HG03060 (cell line): ENCODE measurements around the gene DUT.
"Not testable (repeated sequence)": the region's sequence is repeated elsewhere in the genome, so short reads cannot be mapped to it uniquely, and the experiment has no call there.

Experiments
- ATAC-seq: cut with Tn5 transposase; IDR thresholded peaks from one replicate; pipeline ENCODE4 v1.9.1; 2021; ENCODE audit warnings: low read depth, moderate number of reproducible peaks; ENCODE audit not compliant: unreplicated experiment

Gene DUT

GRCh38 chr15:48326180-48326579 is 5.0 kb upstream of the DUT start:
- ATAC-seq = not testable (repeated sequence)

- ATAC-seq = no peak
These were observed 984 bp upstream of the DUT start for GRCh38 chr15:48330105-48330785.

- ATAC-seq = peak; percentile 14
These were observed 790 bp downstream of the DUT start for GRCh38 chr15:48331796-48332641.

- ATAC-seq = no peak
These were observed 1.4 kb downstream of the DUT start for GRCh38 chr15:48332642-48333034.

GRCh38 chr15:48333540-48333939 is 2.3 kb downstream of the DUT start:
- no peak for ATAC-seq

GRCh38 chr15:48334260-48334659 is 3.0 kb downstream of the DUT start:
- ATAC-seq = no peak

- ATAC-seq = no peak
These were observed 5.7 kb downstream of the DUT start for GRCh38 chr15:48336940-48337339.

- ATAC-seq = no peak
These were observed 6.4 kb downstream of the DUT start for GRCh38 chr15:48337607-48338006.

- no peak for ATAC-seq
These were observed 8.9 kb downstream of the DUT start for GRCh38 chr15:48340111-48340510.

- no peak for ATAC-seq
These were observed 12.6 kb downstream of the DUT start for GRCh38 chr15:48343865-48344264.

- no peak for ATAC-seq
These were observed 14.3 kb downstream of the DUT start for GRCh38 chr15:48345516-48345915.

GRCh38 chr15:48352474-48353072 is 21.3 kb downstream of the DUT start:
- no peak for ATAC-seq

- ATAC-seq = no peak
These were observed 23.6 kb downstream of the DUT start for GRCh38 chr15:48354694-48355303.

GRCh38 chr15:48355377-48355776 is 24.1 kb downstream of the DUT start:
- no peak for ATAC-seq

GRCh38 chr15:48358229-48359152 is 27.3 kb downstream of the DUT start:
- peak; percentile 48 for ATAC-seq

- ATAC-seq = no peak
These were observed 29.6 kb downstream of the DUT start for GRCh38 chr15:48360841-48361240.

GRCh38 chr15:48361685-48362084 is 30.5 kb downstream of the DUT start:
- ATAC-seq = no peak

- ATAC-seq = no peak
These were observed 32.2 kb downstream of the DUT start for GRCh38 chr15:48363474-48363873.

GRCh38 chr15:48365575-48365974 is 34.3 kb downstream of the DUT start:
- ATAC-seq = no peak
